HG03159 (cell line): ENCODE results near the gene AIF1.
A peak's percentile ranks its signal among the peaks of the same experiment; 100 is the strongest.

ENCODE experiments used
- ATAC-seq: cut with Tn5 transposase; IDR thresholded peaks from one replicate; pipeline ENCODE4 v1.9.1; 2021; ENCODE audit warnings: mild to moderate bottlenecking, moderate library complexity; ENCODE audit not compliant: unreplicated experiment

AIF1 gene

GRCh38 chr6:31619805-31620585 is 5.0 kb downstream of the AIF1 start:
- ATAC-seq, result peak; percentile 78

DNA sequence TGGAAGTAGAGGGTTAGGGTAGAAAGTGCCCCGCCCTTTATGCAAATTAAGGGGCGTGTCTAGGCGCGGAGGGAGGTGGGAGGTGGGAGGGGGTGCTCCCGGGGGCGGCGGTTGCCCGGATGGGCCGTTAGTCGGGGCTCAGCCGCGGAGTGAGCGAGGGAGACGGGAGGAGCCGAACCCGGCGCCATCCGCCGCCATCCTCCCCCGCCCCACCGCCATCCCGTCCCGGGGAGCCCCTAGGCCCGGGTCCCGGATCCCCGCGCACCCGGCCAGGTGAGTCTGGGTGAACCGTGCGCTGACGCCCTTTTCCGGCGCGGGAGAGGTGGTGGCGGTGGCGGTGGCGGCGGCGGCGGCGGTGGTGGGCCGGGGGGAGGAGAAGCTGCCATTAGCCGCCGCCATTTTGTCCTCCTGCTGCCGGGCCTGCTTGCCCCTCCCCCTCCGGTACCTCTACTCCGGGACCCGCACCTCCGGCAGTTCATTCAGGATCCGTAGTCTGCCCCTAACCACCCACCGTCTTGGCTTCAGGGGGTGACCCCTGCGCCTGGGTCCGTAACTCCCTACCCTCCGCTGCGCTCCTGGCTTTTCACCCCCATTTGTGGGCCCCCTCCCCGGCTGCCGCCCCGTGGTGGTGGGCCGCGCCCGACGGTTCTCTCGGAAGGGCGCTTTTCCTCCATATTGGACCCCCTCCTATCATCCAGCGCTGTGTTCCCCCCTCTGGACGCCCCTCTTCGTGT is 5.7 kb downstream of the AIF1 start, which contains the start of gene PRRC2A:
PRRC2A (plus strand) TSS at position 130 of the 734 bp plus-strand sequence. CDS start 2,075 bp downstream, outside the sequence.
- peak; percentile 48 for ATAC-seq

- ATAC-seq, result no peak
These were observed 6.4 kb downstream of the AIF1 start for GRCh38 chr6:31621320-31621939.

GRCh38 chr6:31621991-31622390 is 7.0 kb downstream of the AIF1 start:
- no peak for ATAC-seq

DNA sequence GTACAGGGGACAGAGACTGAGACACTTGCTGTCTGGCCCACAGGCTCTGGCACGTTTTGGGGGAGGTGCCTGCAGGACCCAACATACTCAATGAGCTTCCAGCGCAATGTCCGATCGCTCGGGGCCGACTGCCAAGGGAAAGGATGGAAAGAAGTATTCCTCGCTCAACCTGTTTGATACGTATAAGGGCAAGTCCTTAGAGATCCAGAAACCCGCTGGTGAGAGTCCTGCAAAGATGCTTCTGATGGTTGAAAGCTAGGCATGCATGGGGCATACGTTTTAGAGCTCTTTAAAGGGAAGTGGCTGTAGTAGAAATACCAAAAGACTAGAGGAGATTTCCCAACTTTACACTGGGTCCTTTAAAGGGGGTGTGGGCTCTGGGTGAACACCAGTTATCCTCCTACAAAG is 7.7 kb downstream of the AIF1 start:
- no peak for ATAC-seq

DNA sequence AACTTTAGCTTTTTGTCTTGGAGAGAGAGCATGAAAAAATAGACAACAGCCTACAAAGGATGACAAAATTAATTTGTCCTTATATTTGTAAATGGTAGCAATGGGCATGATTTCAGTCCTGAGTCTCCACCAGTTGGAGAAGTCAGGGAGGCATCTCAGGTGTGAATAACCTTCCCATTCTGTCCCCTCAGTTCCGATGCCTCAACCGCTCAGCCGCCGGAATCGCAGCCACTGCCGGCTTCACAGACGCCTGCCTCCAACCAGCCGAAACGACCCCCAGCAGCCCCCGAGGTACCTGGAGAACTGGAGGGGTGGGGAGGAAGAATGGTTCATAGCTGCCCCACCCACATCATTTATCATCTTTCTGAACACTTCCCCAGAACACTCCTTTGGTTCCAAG is 9.0 kb downstream of the AIF1 start:
- no peak for ATAC-seq

DNA sequence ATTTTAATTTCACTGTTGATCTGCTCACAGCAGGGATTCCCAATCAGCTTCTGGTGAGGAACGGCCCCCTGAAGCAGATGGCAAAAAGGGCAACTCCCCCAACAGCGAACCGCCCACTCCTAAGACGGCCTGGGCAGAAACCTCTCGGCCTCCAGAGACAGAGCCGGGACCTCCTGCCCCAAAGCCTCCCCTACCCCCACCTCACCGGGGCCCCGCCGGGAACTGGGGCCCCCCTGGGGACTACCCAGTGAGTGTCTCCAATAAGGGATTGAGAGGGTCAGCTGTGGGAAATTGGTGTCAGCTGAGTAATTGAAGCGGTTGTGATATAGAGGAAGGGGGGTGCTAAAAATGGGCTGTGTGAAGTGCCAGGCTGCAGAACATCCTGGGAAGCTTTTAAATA is 11.9 kb downstream of the AIF1 start:
- ATAC-seq, result no peak

DNA sequence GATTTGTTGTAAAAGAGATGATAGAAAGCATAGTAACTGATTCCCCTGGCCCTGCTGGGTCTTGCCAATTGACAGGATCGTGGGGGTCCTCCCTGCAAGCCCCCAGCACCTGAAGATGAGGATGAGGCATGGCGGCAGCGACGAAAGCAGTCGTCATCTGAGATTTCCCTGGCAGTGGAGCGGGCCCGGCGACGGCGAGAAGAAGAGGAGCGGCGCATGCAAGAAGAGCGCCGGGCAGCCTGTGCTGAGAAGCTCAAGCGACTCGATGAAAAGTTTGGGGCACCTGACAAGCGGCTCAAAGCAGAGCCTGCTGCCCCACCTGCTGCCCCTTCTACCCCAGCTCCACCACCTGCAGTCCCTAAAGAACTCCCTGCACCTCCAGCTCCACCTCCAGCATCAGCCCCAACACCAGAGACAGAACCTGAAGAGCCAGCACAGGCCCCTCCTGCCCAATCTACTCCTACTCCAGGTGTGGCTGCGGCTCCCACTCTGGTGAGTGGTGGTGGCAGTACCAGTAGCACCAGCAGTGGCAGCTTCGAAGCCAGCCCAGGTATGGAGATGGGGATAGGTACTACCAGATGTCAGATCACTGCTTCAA is 12.8 kb downstream of the AIF1 start:
- ATAC-seq, result no peak

- no peak for ATAC-seq
These were observed 14.0 kb downstream of the AIF1 start for GRCh38 chr6:31629014-31629413.

GRCh38 chr6:31630177-31630934 is 15.3 kb downstream of the AIF1 start:
- no peak for ATAC-seq

- ATAC-seq, result no peak
These were observed 16.2 kb downstream of the AIF1 start for GRCh38 chr6:31631209-31631608.

- ATAC-seq, result no peak
These were observed 16.7 kb downstream of the AIF1 start for GRCh38 chr6:31631681-31632278.

DNA sequence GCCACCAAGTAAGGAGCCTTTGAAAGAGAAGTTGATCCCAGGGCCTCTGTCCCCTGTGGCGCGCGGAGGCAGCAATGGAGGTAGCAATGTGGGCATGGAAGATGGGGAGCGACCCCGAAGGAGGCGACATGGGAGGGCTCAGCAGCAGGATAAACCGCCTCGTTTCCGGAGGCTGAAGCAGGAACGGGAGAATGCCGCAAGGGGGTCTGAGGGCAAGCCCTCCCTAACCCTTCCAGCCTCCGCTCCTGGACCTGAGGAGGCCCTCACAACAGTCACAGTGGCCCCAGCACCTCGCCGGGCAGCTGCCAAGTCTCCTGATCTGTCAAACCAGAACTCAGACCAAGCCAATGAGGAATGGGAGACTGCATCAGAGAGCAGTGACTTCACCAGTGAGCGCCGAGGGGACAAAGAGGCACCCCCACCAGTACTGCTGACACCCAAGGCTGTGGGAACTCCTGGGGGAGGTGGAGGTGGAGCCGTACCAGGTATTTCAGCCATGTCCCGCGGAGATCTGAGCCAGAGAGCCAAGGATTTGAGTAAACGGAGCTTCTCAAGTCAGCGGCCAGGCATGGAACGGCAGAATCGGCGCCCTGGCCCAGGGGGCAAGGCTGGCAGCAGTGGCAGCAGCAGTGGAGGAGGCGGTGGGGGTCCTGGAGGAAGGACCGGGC is 17.4 kb downstream of the AIF1 start:
- no peak for ATAC-seq

- no peak for ATAC-seq
These were observed 18.4 kb downstream of the AIF1 start for GRCh38 chr6:31633447-31633846.

DNA sequence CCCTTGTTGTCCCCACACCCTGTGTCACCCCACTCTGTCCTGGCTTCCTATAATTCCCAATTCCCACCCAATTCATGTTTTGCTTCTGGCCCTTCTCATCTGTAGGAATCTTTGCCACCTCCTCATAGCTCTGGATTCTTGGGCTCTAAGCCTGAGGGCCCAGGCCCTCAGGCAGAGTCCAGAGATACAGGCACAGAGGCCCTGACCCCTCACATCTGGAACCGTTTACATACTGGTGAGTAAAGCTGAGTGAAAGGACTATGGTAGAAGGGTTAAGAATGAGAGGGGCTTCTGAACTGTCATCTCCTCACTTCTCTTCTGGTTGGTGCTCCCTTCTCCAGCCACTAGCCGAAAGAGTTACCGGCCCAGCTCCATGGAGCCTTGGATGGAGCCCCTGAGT is 19.1 kb downstream of the AIF1 start:
- ATAC-seq, result no peak

DNA sequence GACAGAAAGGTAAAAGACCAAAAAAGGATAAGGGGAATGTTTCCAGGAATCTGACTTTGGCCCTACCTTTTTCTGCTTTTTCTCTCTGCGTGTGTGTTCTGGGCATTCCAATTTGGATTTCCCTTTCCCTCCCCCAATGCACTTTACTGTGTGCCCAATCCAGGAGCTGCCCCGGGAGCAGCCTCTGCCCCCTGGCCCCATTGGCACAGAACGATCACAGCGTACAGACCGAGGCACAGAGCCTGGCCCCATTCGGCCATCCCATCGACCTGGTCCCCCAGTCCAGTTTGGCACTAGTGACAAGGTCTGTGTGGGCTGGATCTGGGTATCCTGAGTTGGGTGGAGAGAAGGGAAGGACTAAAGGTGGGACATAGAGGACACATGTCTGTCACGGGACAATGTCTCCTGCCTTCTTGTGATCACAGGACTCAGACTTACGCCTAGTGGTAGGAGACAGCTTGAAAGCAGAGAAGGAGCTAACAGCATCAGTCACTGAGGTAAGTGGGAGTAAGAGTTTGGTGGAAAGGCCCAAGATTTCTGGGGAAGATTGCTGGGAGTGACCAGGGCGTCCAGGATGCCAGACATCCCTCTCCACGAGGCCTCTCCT is 20.0 kb downstream of the AIF1 start:
- ATAC-seq, result no peak

GRCh38 chr6:31636698-31637596 is 21.9 kb downstream of the AIF1 start:
- no peak for ATAC-seq

- ATAC-seq, result no peak
These were observed 24.0 kb downstream of the AIF1 start for GRCh38 chr6:31639043-31639442.
